ENCODE results near the gene TRIM54. TPM values are rescaled to one million over a fixed set of nuclear protein-coding genes. Genes with fewer than 3 reads are reported as not detected.

The TRIM54 gene
- total and polyA plus RNA-seq, 2 donors (not counting 3 experiments of a cell fraction or from before 2014, with no cell fraction given): 0.51 to 1.7 TPM

- FAIRE-seq (no peak), DNase-seq (ENCODE audit: low read depth, low spot score) (no peak)
- TF ChIP-seq, protein P1, sequence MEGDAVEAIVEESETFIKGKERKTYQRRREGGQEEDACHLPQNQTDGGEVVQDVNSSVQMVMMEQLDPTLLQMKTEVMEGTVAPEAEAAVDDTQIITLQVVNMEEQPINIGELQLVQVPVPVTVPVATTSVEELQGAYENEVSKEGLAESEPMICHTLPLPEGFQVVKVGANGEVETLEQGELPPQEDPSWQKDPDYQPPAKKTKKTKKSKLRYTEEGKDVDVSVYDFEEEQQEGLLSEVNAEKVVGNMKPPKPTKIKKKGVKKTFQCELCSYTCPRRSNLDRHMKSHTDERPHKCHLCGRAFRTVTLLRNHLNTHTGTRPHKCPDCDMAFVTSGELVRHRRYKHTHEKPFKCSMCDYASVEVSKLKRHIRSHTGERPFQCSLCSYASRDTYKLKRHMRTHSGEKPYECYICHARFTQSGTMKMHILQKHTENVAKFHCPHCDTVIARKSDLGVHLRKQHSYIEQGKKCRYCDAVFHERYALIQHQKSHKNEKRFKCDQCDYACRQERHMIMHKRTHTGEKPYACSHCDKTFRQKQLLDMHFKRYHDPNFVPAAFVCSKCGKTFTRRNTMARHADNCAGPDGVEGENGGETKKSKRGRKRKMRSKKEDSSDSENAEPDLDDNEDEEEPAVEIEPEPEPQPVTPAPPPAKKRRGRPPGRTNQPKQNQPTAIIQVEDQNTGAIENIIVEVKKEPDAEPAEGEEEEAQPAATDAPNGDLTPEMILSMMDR (IDR thresholded peaks at IDR 0.05; ENCODE audit: extremely low read depth in 1 of 2, insufficient read depth in 1 of 2, low read depth in 1 of 2, low read length in 2 of 2): no peak
- TF ChIP-seq POLR2AphosphoS5 (IDR thresholded peaks at IDR 0.05; ENCODE audit: insufficient read depth, low read depth, low read length): no peak
- no peak for TF ChIP-seq POLR2A (IDR thresholded peaks at IDR 0.05; ENCODE audit: low read depth, low read length)
- no peak for TF ChIP-seq JUN (IDR thresholded peaks at IDR 0.05; ENCODE audit: borderline replicate concordance, insufficient read depth, insufficient read length, low read depth)
- TF ChIP-seq MYC (IDR thresholded peaks at IDR 0.05; ENCODE audit: low read depth, low read length): no peak
- TF ChIP-seq EZH2 (IDR thresholded peaks at IDR 0.05; ENCODE audit: borderline replicate concordance, low read depth, low read length, severe bottlenecking): no peak
- TF ChIP-seq GATA2 (IDR thresholded peaks at IDR 0.05; ENCODE audit: insufficient read depth, insufficient read length, low read depth, low read length): no peak
- TF ChIP-seq FOS (IDR thresholded peaks at IDR 0.05; ENCODE audit: borderline replicate concordance, insufficient read depth, low read length): no peak
- TF ChIP-seq, protein P2, sequence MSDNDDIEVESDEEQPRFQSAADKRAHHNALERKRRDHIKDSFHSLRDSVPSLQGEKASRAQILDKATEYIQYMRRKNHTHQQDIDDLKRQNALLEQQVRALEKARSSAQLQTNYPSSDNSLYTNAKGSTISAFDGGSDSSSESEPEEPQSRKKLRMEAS (IDR thresholded peaks at IDR 0.05; ENCODE audit: insufficient read depth, insufficient read length): no peak
- Histone ChIP-seq H3K9me1 (replicated peaks; ENCODE audit: control insufficient read depth, extremely low read depth, insufficient read depth, low read length) (no peaks in the 10 kb centered on the region), H3K4me3 (replicated peaks in 1 of 3; ENCODE audit: insufficient read depth in 1 of 3, low read depth in 1 of 3, low read length in 3 of 3) (no peak overlapping the region), H4K20me1 (replicated peaks; ENCODE audit: control insufficient read depth, extremely low read depth, insufficient read depth, low read length) (no peaks in the 10 kb centered on the region), H3K36me3 (ENCODE audit: control insufficient read depth in 2 of 2, extremely low read depth in 1 of 2, insufficient read depth in 2 of 2, low read length in 2 of 2) (peaks cover 0 to 3% of the 10 kb centered on the region in 2 experiments), H3K9me3 (replicated peaks; ENCODE audit: control insufficient read depth, insufficient read depth, low read length) (no peaks in the 10 kb centered on the region), H3K9ac (replicated peaks; ENCODE audit: extremely low read depth, insufficient read depth, low read length) (no peak overlapping the region), H3K4me1 (ENCODE audit: control insufficient read depth, extremely low read depth, insufficient read depth, low read length) (peaks cover 22% of the 10 kb centered on the region), H2AFZ (ENCODE audit: low read depth, low read length) (no peak overlapping the region), H3K4me2 (ENCODE audit: insufficient read depth, low read length) (no peak overlapping the region), H3K27ac (ENCODE audit: insufficient read depth, low read depth, low read length) (no peak overlapping the region), H3K79me2 (ENCODE audit: control insufficient read depth, insufficient read depth, low read length) (no peaks in the 10 kb centered on the region), H3K27me3 (ENCODE audit: control insufficient read depth in 2 of 2, insufficient read depth in 2 of 2, low read length in 2 of 2) (no peaks in the 10 kb centered on the region)
- intact Hi-C loops (cut with micrococcal nuclease): loop anchor here (1.0 kb wide), 3 partner anchors 14 to 52 kb away; no protein-coding TSS in a partner anchor
- no TSS peak for BruUV-seq (replicated peaks)
- ChIA-PET CTCF (interaction anchor here (1.0 to 6.8 kb wide), 3 partner anchors 30 to 118 kb away, joined by 3 to 81 read pairs (median 23); partner anchors contain the start of gene TRIM54), POLR2A (no interaction called here)
- dilution Hi-C loops (cut with MboI; ENCODE audit: extremely low pct_ligation_motif_present, low sequenced_read_pairs): no loop called here
These were observed 31.4 kb upstream of the TRIM54 start for GRCh38 chr2:27250652-27251379.
